Fibroblast of skin of back (primary cell): Measurements from ENCODE around the gene SH2D4B.
A peak's percentile ranks its signal among the peaks of the same experiment; 100 is the strongest.

ENCODE experiments used
- DNase-seq: peaks from one replicate; pipeline ENCODE4 v3.0.0-alpha.2; 2013

SH2D4B gene

DNA sequence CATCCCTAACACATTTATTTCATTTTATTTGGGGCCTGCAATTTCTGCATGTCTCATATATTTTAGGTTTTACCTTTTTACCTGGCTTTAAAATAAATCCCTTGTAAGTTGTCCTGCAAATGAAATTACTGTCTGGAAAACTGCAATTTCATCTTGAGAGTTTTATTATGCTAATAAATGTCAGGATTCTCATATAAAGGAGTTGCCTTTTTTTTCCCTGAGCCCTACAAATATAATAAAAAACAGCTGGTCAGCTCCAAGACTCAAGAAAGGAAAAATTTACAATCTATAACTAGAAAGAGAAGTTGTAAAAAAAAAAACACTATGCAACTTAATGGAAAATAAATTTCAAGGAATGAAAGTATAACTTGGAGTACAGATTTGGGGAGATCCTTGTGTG is 108.7 kb downstream of the SH2D4B start:
- no peak for DNase-seq

DNA sequence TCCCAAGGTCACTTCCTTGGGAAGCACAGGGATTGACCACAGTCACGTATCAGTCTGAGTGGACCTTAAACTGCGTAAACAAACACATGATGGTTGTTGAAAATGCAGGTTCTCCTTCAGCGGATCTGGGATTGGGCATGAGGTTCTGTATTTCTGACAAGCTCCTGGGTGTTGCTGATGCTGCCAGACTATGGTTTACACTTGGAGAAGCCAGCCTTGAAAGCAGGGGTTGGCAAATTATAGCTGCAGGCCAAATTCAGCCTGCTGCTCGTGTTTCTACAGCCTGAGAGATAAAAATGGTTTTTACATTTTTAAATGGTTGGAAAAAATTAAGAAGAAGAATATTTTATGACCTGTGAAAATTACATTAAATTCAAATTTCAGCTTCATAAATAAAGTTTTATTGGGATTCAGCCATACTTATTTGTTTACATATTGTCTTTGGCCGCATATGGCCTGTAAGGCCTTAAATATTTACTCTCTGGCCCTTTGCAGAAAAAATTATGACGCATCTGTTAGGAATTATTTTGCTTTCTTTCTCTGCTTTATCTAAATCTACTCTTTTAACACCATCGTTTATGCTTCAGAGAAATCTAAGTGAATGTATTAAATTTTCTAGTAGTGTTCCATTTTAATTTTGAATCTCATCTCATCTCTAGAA is 109.6 kb downstream of the SH2D4B start:
- no peak for DNase-seq

DNA sequence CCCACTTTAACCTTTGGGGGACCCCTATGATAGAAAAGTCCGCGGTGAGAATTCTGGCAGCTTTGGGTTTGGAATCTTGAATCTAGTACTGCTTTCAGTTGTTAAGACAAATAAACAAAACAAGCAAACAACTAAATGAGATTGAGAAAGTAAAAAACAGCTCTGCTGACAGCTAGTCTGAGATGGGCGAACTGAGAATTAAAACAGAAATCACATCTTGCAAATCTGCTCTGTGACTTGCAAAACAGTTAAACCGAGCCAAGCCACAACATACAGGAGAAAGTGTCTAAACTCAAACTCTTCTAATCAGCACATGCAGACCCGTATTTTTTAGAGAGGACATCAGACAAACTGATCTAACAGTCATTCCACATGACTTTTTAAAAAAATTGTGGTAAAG is 110.4 kb downstream of the SH2D4B start:
- no peak for DNase-seq

DNA sequence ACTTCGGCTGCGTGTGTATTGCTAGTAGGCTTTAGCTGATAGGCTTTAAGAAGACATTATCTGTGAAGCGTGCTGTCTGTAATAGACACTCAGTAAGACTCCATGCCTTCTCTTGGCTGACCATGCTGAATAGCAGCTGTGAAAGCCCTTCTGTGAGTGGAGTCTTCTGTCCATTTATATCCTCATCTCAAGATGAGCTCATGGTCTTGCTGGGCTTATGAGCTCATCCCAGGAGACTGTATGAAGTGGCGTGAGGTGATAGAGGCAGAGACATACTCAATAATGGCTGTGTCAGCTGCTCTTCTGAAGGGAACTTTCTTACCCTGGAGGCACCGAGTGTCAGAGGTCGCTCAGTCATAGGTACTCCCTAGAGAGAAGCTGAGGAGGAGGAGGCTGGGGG is 111.5 kb downstream of the SH2D4B start:
- no peak for DNase-seq

DNA sequence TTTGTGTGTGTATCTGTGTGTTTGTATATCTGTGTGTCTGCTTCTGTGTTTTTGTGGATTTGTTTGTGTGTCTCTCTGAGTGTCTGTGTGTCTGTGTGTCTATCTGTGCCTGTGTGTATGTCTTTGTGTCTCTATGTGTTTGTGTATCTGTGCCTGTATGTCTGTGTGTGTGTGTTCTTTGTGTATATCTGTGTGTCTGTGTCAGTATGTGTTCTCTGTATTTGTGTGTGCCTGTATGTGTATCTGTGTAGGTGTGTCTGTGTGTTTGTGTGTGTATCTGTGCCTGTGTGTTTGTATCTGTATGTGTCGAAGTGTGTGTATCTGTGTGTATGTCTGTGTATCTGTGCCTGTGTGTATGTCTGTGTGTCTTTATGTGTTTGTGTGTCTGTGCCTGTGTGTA is 118.2 kb downstream of the SH2D4B start:
- no peak for DNase-seq

DNA sequence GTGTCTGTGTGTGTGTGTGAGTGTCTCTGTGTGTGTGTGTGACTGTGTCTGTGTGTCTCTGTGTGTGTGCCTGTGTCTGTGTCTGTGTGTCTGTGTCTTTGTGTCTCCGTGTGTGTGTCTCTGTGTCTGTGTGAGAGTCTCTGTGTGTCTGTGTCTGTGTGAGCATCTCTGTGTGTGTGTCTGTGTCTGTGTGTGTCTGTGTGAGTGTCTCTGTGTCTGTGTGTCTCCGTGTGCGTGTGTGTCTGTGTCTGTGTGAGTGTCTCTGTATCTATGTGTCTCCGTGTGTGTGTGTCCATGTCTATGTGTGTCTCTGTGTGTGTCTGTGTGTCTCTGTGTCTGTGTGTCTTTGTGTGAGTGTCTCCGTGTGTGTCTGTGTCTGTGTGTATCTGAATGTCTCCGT is 120.4 kb downstream of the SH2D4B start:
- no peak for DNase-seq

DNA sequence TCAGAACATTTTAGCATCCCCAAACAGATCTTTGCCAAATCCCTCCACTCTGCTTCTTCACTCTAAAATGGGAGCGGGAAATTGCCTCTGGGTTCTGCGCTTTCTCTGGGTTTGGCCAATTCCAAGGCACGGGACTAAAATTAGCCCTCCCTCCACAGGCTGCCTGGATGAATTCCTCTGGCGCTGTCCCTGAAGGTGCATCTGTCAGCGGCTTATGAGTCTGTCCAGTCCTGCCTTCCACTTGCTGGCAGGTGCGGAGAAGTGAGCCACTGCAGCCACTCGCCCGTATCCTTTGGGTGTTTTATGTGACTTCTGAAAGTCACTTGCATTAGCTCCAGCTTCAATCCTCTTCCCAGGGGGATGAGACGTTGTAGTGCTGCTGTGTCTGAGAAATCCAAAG is 121.6 kb downstream of the SH2D4B start:
- no peak for DNase-seq

DNA sequence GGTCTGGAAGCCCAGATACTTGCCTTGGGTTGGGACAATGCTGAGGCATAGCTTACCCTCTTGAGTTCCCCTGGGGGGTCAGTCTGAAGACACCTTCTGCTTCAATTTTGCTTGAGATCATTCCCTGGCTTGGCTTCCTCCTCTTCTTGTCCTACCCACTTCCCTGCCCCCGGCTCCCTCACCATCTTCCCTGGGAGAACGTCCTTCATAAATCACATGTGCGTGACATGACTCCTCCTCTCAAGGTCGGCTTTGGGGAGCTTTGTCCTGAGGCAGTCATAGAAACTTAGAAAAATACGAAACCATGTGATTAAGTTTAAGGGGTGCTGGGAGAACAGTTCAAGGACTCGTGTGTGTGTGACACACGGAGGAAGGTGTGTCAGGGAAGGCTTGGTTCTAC is 122.6 kb downstream of the SH2D4B start:
- DNase-seq: no peak

DNA sequence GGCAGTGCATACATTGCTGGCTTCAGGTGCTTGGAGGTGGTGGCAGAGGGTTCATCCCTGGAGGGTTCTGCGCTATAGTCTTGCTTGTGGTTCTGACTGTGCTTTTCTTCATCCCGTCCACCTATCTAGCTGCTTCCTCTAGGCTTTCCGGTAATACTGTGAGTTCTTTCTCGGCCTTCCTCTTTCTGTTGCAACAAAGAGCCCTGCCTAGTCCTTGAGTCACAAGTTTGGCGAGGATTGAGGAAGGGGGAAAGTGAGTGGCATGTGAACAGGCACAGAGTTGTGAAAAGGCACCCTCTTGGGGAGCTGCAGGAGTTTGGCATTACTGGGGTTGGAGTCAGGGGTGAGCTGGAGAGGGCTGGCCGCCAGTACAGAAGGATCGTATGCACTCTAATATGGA is 123.0 kb downstream of the SH2D4B start:
- no peak for DNase-seq

DNA sequence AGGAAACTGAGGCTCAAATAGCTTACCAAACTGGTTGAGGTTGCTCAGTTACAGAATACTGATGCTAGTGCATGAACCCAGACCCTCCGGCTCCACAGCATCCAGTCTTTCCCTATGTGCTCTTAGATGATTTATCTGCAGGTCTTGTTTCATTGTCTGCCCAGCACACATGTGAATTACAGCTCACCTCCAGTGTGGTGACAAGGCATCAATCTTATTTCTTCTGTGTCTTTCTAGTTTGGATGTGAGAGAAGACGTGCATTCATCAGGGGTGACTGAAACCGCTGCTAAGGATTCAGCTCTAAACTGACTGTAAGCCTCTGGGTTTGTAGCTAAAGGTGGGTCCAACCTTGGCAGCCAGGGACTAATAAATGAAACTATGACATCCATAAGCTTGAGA is 123.8 kb downstream of the SH2D4B start:
- no peak for DNase-seq

DNA sequence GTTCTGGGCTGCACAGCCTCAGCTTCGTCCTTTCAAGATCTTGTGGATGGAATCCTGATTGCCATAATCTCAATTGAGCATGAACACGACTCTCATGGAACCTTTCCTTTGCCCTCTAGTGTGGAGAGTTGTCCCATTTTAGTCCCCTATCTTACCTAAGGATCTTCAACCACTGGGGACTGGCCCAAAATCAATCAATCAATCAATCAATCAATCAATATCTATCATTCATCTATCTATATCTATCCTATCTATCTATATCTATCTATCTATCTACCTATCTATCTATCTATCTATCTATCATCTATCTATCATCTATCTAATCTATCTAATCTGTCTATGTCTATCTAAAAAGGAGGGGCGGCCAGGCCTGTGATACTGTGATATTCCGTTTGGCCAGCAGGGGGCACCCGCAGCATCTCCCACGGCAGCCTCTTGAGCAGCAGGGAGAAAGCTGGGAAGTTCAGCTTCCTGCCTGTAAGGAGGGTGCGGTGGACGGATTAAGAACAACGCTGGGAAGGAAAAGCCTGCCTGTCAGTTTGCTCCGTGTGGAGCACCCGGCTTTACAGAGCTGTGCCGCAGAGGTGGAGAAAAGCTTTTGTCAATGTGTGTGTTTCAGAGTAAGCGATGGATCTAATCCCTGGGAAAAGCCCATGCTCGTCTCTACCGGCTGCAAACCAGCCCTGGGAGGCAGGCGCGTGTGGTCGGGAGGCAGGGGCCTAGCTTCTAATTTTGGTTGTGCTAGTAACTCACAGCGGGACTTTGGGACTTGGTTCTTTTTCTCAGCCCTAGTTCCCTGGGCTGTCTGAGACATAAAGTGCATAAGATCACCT is 124.9 kb downstream of the SH2D4B start:
- peak; percentile 82 for DNase-seq

DNA sequence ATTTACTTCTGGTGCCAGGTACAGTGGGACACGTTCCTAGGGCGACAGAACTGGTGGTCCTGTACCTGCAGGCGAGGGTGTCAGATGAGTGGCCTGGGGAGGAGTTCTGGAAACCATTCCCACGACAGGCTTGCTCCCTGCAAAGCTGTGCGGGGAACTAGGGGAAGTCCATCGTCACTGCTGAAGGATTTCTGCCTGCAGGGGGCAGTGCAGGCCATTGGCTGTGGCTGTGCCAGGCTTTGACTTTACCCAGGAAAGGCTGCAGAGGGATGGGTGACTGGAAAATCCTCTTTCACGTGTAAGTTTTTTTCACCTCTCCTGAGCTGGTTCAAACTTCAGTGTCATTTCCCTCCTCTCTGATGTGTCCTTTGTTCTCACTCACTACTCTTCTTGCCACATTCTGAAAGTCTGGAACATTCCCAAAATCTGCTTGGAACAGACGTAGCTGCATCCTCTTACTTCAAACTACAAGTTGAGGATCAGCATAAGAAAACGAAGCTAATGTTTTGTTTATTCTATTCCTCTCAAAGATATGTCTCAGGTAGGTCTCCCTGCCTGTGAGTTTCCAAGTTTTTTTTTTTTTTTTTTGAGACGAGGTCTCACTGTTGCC is 126.5 kb downstream of the SH2D4B start:
- peak; percentile 62 for DNase-seq

DNA sequence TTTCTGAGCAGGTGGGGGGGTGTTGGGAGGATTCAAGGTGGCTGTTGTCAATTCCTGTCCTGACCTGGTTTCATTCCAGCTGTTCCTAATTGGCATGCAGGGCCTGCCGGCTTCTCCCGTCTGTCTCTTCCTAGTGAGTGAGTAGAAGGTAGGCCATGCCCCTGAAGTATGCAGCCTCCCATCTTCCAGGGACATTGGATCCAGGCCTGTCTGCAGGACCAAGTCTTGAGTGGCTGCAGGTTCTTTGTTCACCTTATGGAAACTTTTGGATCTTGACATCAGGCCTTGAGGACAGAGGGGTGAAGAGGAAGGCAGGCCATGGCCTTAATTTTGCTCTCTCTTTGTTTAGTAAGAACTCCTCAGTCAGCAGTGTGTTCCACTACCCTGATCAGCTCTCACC is 131.8 kb downstream of the SH2D4B start:
- no peak for DNase-seq

DNA sequence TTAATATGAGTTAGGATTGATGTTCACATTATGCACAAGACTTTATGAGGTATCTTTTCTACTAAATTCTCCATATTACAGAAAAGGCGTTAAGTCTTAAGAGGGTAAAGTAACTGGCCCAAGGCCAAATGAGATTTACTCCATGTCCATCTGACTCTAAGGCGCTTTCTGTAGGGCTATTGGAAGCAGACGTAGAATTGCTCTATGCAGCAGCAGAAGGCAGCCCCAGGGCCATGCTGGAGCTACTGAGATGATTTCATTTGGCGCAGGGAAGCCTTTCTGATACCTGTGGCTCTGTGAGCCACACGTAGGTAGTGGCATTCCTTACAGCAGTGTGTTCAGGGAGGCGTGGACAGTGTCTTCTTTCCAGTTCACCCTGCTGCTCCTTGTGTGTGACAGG is 133.1 kb downstream of the SH2D4B start:
- no peak for DNase-seq

DNA sequence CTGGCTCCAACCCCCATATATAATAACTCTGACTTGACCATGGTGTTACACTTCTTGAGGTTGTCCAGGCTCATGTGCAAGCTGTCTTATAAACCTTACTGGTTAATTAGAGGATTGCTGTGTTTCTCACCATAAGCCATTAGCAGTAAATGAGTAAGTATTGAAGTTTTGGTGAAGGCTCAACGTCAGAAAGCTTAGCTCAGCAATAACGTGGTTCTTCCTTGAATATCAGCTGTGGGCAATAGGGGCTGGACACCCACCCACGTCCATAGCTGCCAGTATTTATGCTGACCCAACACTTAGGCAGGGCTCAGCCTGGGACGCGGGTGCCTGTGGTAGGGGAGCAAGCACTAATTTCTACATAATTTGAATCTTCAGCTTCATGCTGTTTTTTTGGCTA is 134.1 kb downstream of the SH2D4B start:
- no peak for DNase-seq

DNA sequence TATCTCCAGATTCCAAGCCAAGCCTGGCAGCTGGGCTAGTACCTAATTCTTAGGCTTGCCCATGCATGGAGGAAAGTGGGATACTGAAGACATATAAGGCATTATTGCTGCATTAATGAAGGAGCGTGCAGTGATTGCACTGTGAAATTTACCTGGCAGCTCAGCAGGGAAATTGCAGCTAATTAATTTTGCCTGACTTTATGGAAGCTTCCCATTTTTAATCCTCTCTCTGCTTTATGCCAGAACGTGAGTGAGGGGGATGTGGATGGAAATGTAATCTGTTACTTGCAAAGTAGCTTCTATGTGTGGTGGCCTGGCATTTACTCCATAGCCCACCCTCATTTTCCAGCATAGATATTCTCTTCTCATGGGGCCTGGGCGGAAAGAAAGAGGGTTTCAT is 134.9 kb downstream of the SH2D4B start:
- DNase-seq: no peak

DNA sequence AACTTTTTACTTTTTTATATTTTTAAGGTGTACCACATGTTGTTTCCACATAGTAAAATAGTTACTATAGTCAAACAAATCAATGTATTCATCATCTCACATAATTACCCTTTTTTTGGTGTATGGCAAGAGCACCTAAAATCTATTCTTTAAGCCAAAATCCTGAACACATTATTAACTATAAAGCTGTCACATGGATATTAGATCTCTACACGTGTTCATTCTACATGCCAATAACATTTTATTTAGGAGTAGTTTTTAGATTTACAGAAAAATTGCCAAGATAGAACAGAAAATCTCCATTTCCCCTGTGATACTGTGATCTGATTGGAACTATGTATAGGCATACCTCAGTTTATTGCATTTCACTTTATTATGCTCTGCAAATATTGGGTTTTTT is 137.1 kb downstream of the SH2D4B start:
- no peak for DNase-seq

DNA sequence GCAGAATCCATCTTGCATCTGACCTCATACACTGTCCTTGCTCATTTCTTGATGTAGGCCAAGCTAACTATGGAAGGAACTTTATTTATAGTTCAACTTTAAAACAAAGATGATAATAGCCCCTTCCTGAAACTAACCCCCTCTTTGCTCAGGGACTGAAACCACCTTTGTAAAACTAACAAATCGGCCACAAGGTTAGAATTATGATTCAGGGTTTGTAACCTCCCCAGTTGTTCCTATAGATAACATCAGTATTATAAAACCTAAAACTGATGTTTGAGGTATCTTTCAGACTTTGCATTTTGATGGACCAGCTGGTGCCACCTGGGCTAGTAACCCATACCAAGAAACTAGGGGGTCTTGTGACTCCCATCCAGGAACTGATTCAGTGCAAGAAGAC is 143.4 kb downstream of the SH2D4B start:
- DNase-seq: no peak

DNA sequence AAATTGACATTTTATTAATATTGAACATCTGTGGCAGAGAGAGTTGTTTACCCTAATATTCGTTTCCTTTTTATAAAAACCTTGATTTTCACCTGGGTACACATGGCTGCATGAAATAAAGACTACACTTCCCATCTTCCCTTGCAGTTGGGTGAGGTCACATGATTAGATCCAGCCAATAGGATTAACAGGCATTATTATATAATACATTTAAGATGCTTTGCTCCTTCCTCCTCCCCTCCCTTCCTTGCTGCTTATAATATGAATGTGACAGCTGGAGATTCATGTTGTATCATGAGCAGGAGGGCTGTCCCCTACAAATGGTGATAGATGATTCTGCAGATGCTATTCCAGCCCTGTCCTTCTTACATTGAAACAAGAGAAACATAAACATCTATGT is 146.6 kb downstream of the SH2D4B start:
- DNase-seq: peak; percentile 8

DNA sequence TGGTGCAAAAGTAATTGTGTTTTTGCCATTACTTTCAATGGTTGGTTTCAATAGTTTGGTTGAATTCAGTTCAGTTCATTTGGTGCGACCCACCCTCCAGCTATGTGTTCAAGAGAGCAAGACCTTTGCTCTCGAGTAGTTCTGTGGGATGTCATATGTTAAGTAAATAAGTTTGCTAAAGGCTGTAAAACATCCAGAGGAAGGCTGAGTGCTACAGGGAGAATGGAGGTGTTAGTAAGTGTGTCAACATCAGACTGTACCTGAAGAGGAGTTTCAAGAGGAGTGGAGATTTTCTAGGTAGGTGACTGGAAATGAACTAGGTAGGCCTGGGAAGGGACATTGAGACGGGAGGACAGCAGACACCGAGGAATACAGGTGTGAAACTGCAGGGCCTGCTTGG is 147.7 kb downstream of the SH2D4B start:
- no peak for DNase-seq

DNA sequence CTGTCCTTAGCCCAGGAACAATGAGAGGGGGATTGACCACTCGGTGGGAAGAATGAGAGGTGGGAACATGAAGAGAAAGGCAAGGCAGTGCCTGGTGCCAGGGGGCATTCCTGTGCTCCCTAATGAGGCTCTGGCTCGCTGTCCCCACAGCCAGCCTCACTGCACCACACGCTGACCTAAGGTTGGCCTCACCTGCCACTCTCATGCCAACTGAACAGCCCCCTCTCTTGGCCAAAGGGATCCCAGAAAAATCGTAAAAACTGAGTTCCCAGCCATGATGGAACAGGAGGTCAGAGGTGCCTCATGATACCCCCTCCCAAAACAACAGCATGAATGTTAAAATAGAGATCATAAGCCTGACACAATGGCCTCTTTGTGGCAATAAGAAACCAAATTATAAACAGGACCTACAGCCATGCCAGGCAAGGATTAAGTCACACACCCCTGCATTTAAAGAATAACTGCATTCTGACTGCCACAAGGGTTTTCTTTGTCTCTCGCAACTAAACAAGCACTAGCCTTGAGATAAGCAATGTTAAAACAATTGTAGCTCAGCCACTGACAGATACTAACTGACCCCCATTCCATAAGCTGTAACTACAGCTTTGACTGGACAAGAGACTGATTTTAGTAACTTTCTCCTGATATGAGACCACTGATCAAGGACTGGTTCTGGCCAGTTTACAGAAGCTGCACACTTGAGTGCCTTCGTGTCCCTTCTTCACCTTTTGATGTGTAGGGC is 149.2 kb downstream of the SH2D4B start:
- DNase-seq: no peak

DNA sequence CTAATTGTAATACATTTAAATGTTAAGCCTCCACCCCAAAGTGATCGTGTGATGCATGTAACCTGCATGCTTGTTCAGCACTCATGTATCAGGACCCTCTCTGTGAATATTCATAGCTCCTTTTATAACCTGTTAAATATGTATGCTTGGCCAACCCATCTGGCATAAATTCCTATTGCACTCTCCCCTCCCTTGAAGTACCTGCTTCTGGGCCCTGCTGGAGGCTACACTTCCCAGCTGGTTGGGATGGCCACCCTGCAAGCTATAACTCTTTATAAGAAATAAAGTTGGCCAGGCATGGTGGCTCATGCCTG is 149.7 kb downstream of the SH2D4B start:
- no peak for DNase-seq

DNA sequence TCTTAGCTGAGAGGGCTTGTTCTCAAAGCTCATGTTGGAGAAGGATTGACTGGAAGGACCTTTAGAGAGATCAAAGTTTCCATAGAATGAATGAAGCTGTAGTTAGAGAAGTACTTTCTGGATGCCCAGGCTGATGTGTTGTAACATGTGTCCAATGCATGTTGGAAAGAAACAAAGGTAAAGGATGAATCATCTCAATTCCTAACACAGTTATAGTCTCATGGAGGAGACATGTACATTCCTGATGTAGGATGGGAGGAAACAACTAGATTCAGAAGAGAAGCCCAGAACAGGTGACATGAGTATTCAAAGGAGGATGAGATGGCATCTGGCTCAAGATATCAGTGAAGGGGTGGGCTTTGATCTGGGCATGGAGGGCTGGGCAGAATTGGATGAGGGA is 152.7 kb downstream of the SH2D4B start:
- DNase-seq: no peak

DNA sequence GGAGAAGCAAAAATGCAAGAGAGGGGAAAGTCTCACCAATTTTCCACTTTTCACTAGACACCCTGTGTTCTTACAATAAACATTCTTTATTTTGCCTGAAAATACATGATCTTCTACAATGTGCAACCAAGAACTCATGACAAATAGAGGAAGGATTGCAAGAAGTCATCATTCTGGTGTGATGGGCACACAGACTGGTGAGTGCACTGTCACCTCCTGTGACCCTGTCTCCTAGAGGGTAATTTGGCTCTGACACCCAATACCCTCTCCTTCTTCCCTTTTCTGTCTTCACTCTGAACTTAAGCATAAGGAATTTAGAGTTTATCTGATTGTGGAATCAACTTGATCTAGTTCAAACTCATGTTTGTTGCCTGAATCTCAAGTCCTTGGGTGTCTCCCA is 153.7 kb downstream of the SH2D4B start:
- no peak for DNase-seq
